GM23338 (cell line): Measurements from ENCODE around the gene LBX1.

Source experiments
- CTCF ChIP-seq, 2 experiments: fragments of 200-600 bp in 1 of 2; sonication (generic) in 1 of 2; conservative IDR thresholded peaks; 2 replicates each; pipeline versions ENCODE4 v1.5.1 to v1.6.1; 2016 to 2017; ENCODE audit warnings: antibody characterized with exemption in 2 of 2, low read depth in 2 of 2, mild to moderate bottlenecking in 2 of 2, moderate library complexity in 1 of 2
- POLR2AphosphoS5 ChIP-seq: IDR thresholded peaks from 2 replicates; pipeline ENCODE4 v1.6.1; 2016; ENCODE audit warnings: antibody characterized with exemption, low read depth
- REST ChIP-seq: IDR thresholded peaks from one replicate; pipeline ENCODE4 v1.6.1; 2018; ENCODE audit warnings: antibody characterized with exemption; ENCODE audit not compliant: unreplicated experiment

GRCh38 chr10:101231912-101232689 is 2.8 kb upstream of the LBX1 start:
- no peak for TF ChIP-seq POLR2AphosphoS5
- TF ChIP-seq CTCF (conservative IDR thresholded peaks at IDR 0.05; ENCODE audit: low read depth in 2 of 2), result no peak
- TF ChIP-seq REST, result no peak
